GM21528 (cell line): ENCODE results near the gene TRIM6.
"Not testable (repeated sequence)": the region's sequence is repeated elsewhere in the genome, so short reads cannot be mapped to it uniquely, and the experiment has no call there.

Experiments
- ATAC-seq: cut with Tn5 transposase; IDR thresholded peaks from one replicate; pipeline ENCODE4 v1.9.1; 2021; ENCODE audit warnings: mild to moderate bottlenecking, moderate library complexity; ENCODE audit not compliant: unreplicated experiment, low FRiP score

Gene TRIM6, protein sequence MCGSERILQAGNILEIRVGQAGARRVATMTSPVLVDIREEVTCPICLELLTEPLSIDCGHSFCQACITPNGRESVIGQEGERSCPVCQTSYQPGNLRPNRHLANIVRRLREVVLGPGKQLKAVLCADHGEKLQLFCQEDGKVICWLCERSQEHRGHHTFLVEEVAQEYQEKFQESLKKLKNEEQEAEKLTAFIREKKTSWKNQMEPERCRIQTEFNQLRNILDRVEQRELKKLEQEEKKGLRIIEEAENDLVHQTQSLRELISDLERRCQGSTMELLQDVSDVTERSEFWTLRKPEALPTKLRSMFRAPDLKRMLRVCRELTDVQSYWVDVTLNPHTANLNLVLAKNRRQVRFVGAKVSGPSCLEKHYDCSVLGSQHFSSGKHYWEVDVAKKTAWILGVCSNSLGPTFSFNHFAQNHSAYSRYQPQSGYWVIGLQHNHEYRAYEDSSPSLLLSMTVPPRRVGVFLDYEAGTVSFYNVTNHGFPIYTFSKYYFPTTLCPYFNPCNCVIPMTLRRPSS

DNA sequence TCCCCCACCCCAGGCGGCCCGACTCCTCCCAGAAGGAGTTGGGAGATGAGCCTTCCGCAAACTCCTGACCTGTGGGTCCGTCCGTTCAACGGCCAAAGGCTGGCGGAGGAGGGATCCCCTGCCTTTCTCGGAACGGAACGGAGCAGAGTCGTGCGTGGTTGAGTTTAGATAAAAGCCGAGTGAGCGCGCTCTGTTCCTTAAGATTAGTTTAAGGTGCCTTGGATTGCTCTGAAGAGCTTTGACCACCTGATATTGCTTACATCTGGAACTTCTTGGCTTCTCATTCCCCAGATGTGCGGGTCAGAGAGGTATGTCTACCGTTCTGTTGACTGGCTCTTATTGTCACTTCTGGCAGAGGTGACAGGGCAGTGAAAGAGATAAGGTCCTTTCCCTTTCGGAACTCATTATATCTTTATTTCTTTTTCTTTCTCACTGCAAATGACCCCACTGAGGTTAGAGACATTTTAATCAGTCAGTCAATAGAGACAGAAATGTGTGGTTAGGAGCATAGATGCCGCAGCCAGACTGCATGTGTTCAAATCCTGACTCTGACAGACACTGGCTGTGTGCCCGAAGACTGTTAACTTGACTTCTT, at the start of gene TRIM6:
Gene TRIM6, plus strand, starts transcription at position 31 of the 595 bp plus-strand sequence. Its CDS starts 261 bp downstream, at position 292.
- peak; percentile 53 for ATAC-seq

GRCh38 chr11:5547982-5548381, 48.5 kb upstream of the TRIM6 start:
- peak; percentile 84 for ATAC-seq

GRCh38 chr11:5548440-5548839, 48.0 kb upstream of the TRIM6 start, which contains the start of gene OR52H1:
Gene OR52H1, minus strand, starts transcription at chr11:5548540. Its CDS starts 3,035 bp downstream, at chr11:5545505.
- no peak for ATAC-seq

GRCh38 chr11:5550440-5551095, 45.9 kb upstream of the TRIM6 start:
- no peak for ATAC-seq

- no peak for ATAC-seq
Measured at GRCh38 chr11:5553343-5553742, 43.1 kb upstream of the TRIM6 start.

- no peak for ATAC-seq
Measured at GRCh38 chr11:5556596-5557188, 39.7 kb upstream of the TRIM6 start.

- ATAC-seq: no peak
Measured at GRCh38 chr11:5557751-5558150, 38.7 kb upstream of the TRIM6 start.

DNA sequence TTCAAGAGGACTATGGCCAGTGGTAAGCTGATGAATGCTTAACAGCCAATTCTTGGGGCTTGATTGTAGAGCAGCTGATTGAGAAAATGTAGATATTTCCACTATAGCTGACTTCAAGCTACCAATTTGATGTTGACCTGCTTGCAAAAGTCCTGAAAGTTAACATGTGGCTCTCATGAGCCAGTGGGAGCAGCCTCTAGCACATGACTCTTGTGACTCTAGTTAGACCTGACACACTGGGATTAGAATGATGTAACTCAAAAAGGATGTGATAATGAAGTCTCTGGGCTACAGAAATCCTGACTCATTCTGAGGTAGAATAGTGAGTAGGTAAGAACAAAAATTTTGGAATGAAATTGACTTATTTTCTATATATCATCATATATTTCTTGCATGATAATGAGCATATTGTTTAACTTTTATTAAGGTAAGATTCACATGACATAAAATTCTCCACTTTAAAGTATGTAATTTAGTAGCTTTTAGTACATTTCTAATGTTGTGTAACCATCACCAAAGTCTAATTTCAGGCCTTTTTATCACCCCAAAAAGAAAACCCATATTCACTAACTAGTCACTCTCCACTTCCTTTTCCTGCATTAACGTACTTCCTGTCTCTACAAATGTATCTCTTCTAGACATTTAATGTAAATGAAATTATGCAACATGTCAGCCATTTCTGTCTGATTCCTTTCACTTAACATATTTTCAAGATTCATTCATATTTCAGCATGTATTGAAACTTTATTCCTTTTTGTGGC, 32.0 kb upstream of the TRIM6 start:
- ATAC-seq: no peak

- no peak for ATAC-seq
Measured at GRCh38 chr11:5574654-5575053, 21.8 kb upstream of the TRIM6 start.

- no peak for ATAC-seq
Measured at GRCh38 chr11:5575152-5575551, 21.3 kb upstream of the TRIM6 start.

DNA sequence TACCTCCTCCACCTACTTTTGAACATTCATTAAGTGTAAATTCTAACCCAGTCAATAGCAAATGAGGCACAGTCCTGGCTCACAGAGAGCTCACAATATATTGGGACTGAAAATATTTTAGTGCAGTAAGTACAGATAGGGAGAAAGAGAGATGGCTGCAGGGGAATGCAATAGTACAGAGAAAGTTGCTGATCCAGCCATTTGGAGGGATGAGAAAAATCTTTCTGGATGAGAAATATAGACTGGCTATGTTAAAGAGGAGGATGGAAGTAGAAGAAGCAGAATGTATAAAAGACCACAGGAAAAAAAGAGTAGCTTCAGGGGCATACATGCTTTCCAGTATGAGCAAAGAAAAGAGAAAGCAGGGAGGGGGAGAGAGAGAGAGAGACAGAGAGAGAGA, 19.3 kb upstream of the TRIM6 start:
- ATAC-seq: no peak

DNA sequence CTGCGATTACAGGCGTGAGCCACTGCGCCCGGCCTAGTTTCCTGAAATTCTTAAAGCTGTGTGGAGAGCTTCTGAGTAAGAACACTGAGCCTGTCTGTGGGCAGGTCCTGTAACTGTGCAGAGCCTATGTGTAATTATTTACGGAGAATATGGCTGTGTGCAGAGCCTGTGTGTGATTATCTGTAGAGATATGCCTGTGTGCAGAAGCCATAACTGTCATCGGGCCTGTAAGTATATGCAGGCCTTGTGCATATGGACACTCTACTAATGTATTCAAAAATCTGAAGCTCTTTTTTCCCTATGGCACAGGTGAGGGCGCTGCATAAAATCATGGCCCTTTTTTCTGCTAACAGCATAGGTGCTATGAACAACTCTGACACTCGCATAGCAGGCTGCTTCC, 15.9 kb upstream of the TRIM6 start, which contains the start of gene OR52B6:
Gene OR52B6, plus strand, starts transcription at position 301 of the 400 bp plus-strand sequence. Its CDS starts 0 bp downstream, at position 301.
- ATAC-seq: no peak

- ATAC-seq: no peak
Measured at GRCh38 chr11:5581014-5581413, 15.4 kb upstream of the TRIM6 start.

GRCh38 chr11:5584458-5584857, 12.0 kb upstream of the TRIM6 start:
- ATAC-seq: not testable (repeated sequence)

GRCh38 chr11:5589906-5590305, 6.5 kb upstream of the TRIM6 start:
- not testable (repeated sequence) for ATAC-seq

DNA sequence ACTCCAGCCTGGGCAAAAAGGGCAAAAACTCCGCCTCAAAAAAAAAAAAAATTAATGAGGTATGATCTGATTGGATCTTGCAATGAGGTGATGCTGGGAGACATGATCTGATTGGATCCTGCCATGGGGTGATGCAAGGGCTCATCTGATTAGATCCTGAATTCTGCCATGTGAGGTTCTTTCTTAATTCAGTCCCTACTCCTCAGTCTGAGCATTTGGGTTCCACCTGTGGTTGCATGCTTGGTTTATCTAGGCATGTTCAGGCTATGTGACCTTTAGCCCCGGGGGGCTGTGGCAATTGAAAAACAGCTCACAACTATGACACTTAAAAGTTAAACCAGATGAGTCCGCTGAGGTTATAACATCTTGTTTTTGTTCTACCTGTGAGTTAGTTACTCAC, 4.8 kb upstream of the TRIM6 start:
- no peak for ATAC-seq

GRCh38 chr11:5592615-5593014, 3.8 kb upstream of the TRIM6 start:
- ATAC-seq: no peak

DNA sequence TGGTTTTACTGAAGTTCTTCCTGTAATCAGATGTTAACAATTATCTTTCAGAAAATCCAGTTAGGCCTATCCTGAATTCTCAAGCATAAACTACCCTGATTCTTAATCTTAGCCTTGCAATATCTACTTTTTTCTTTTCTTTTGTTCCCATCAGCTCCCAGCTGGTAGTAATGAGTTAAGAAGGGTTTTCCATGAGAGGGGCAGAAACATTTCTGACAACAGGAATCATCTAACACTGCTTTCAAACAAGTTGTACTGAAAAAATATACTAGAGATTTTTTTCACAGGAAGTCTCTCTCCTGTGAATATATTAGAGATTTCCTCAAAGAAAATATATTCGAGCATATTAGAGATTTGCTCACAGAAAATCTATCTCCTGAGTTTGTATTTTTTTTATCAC, 3.3 kb upstream of the TRIM6 start:
- no peak for ATAC-seq

DNA sequence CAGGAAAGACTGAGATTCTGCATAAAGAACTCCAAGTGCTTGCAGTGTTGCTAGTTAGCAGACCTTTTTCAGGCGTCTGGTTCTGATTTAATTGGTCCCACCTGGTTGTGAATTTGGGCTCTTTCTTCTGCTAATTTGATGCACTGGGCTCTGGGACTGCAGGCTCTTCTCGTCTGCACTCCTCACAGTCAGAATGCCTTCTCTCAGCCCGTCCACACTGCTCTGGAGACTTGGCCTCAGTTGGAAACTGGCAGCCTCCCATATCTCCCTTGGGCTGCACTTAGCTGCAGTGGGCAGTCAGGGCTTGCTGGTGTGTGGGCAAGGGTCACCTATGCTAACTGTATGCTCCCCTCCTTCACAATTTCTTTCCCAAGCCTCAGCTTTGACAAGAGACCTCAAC, 1.5 kb downstream of the TRIM6 start:
- no peak for ATAC-seq

DNA sequence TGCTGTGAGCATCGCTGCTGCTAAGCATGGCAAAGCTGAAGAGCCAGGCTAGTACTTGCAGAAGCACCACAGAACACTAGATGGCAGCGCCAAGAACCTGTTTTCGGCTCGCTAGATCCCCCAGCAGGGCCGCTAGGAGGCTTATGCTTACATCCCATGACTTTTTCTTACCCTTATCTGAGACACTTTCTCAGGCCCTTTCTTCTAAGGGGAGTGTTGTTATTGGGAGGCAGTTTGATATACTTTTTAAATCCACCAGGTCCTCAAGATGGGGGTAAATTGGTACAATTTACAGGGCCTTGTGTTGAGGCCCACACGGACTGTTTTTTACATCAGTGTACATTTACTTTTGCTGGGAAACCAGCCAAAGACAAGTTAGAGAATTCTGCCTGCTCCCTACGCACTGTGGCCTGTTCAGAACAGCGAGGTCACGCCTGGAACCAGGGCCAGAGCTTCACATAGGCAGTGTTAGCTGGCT, 4.0 kb downstream of the TRIM6 start:
- ATAC-seq: peak; percentile 86
